ENCODE data around the gene CAPN2. TPM values are rescaled to one million over a fixed set of nuclear protein-coding genes. Genes with fewer than 3 reads are reported as not detected.

CAPN2 gene
- total RNA-seq, 2 donors from 2014 or later: 234 to 289 TPM

GRCh38 chr1:223713546-223714420 lies 1.4 kb downstream of the CAPN2 start:
- intact Hi-C loops (cut with DNase I): loop anchor here in 1 of 2 donors (5.0 kb wide), 1 partner anchor 34 kb away; no protein-coding TSS in a partner anchor
- no peak for DNase-seq (ENCODE audit: low spot score)

DNA sequence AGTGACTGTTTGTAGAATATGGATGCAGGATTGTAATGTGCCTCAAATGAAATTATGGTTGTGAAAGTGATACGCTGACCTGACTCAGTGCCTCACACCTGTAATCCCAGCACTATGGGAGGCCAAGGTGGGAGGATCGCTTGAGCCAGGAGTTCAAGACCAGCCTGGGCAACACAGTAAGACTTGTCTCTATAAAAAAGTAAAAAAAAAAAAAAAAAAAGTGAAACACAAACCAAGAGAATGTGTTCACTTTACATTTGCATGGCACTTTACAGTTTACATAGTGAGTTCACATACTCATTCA lies 2.0 kb downstream of the CAPN2 start:
- DNase-seq (ENCODE audit: low spot score): no peak
- intact Hi-C loops (cut with DNase I): loop anchor here in 1 of 2 donors (5.0 kb wide), 1 partner anchor 33 kb away; no protein-coding TSS in a partner anchor

DNA sequence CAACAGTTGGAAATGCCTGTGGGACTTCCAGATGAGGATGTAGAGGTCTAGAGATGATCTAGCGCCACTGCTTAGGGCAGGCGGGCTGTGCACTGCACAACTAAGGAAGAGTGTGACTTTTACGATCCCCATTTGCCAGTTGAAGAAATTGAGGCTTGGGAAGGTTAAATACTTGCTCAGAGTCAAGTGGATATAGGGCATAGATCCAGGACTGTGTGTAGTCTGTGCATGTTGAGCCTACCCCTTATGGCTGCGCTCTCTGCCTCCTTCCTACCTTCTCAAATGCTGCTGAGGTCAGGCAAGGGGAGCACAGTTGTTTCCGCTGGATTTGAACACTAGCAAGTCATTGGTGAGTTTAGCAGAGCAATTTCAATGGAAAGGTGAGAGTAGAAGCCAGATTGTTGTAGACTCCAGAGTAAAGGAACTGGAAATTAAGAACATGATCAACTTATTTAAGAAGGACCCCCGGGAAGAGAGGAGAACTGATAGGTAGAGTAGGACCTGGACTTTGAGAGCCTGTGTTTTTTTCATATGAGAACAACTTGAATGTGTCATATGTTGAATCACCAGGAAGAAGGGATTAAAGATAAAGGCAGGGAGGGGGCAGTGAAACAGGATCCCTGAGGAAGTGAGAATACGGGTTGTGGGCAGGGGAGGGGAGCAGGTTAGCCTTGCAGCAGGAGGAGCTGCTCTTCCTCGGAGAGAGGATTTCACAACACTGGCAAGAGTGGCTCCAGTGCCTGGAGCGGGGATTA lies 2.7 kb downstream of the CAPN2 start:
- intact Hi-C loops (cut with DNase I): loop anchor here in 1 of 2 donors (5.0 kb wide), 1 partner anchor 32 kb away; no protein-coding TSS in a partner anchor

DNA sequence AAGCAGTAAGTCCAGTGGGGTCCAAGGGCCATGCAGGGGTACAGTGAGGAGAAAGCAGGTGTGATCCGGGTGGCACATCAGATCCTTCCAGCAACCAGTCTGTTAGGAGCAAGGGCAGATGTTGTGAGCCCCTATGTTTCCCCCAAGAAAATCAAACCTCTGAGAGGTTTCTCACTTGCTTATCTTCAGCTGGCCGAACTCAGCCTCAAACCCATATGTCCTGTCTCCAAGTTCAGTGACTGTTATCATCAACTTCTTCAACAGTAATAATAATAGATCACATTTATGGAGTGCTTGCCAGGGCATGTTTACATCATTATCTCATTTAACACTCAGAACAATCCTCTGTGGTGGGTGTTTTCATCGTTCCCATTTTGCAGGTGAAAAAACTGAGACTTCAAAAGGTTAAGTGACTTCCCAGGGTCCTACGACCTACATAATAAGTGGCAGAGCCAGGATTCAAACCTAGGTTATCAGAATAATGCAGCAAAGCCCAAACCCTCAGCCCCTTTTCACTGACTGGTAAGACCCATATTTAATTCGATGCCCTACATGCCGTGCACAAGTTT lies 3.3 kb downstream of the CAPN2 start:
- intact Hi-C loops (cut with DNase I): no loop called here

More for the DNA sequence above, 2.7 kb downstream of the CAPN2 start:
- DNase-seq (ENCODE audit: low spot score): no peak

GRCh38 chr1:223716302-223716862 lies 4.0 kb downstream of the CAPN2 start:
- intact Hi-C loops (cut with DNase I): no loop called here
- DNase-seq (ENCODE audit: low spot score): no peak

More for the DNA sequence above, 3.3 kb downstream of the CAPN2 start:
- no peak for DNase-seq (ENCODE audit: low spot score)

GRCh38 chr1:223717123-223717522 lies 4.8 kb downstream of the CAPN2 start:
- no peak for DNase-seq (ENCODE audit: low spot score)
- intact Hi-C loops (cut with DNase I): no loop called here

DNA sequence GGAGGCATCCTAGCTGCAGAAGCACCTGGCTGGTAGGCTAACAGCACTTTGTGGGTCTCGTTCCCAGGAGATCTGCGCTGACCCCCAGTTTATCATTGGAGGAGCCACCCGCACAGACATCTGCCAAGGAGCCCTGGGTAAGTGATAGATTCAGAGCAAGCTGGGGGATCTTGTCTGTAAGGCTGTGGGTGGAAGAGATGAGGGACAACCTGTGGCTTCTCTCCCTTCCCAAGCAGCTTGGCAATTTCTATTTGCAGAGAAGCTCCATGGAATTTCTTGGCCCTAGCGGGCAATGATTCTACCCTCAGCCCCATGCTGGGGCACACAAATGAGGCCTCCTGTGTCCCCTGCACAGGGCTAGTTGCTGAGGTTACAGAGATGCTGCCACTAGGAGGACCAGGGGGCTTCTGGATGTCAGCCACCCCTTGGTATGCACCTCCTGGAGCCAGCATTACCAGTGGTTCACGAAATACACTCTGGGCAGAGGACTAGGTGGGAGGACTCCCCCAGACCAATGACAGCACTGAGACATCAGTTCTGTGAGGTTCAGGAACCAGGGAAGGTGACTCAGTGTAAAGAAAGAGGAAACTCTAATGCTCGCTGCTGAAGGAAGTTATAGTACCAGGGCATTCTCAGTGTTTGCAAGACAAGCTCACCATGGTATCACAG lies 5.5 kb downstream of the CAPN2 start:
- no peak for DNase-seq (ENCODE audit: low spot score)
- intact Hi-C loops (cut with DNase I): no loop called here

GRCh38 chr1:223718850-223719249 lies 6.5 kb downstream of the CAPN2 start:
- intact Hi-C loops (cut with DNase I): no loop called here

GRCh38 chr1:223720971-223721591 lies 8.7 kb downstream of the CAPN2 start:
- DNase-seq (ENCODE audit: low spot score): no peak
- intact Hi-C loops (cut with DNase I): no loop called here

More at GRCh38 chr1:223718850-223719249, 6.5 kb downstream of the CAPN2 start:
- DNase-seq (ENCODE audit: low spot score): no peak

GRCh38 chr1:223721658-223722607 lies 9.6 kb downstream of the CAPN2 start:
- no peak for DNase-seq (ENCODE audit: low spot score)
- intact Hi-C loops (cut with DNase I): no loop called here

GRCh38 chr1:223723351-223723904 lies 11.1 kb downstream of the CAPN2 start:
- DNase-seq (ENCODE audit: low spot score): peak; percentile 64
- intact Hi-C loops (cut with DNase I): no loop called here

- intact Hi-C loops (cut with DNase I): no loop called here
Observed at GRCh38 chr1:223724376-223724775, 12.0 kb downstream of the CAPN2 start.

GRCh38 chr1:223725578-223725977 lies 13.2 kb downstream of the CAPN2 start:
- intact Hi-C loops (cut with DNase I): loop anchor here in 1 of 2 donors (5.0 kb wide), 1 partner anchor 1007 kb away; no protein-coding TSS in a partner anchor
- DNase-seq (ENCODE audit: low spot score): peak; percentile 22

More at GRCh38 chr1:223724376-223724775, 12.0 kb downstream of the CAPN2 start:
- DNase-seq (ENCODE audit: low spot score): peak; percentile 25

DNA sequence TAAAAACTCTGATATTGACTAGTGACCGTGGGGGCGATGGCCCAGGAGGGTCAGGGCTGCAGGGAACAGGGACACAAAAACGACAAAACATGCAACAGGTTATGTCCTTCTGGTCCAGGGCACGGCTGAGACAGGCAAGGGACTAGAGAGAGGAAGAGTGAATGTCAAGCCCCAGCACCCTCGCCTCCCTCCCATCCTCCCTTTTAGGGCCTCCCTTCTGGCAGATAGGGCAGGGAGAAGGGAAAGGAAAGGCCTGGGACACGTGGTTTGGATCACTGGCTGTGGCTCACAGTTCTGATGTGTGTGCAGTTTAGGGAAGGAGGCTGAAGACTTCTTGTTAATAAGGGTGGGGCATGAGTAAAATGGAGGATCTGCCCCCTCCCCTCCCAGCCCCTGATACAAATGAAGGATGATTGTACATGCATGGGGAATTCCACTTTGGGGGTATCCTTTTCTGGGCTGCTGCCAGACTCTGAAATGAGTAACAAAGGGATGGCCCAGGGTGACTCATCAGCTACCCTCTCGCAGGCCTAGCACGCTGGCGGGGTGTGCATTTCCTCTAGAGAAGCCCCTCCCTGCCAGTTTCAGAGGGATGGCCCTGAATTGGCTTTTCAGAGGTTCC lies 14.2 kb downstream of the CAPN2 start:
- peak; percentile 94 for DNase-seq (ENCODE audit: low spot score)
- intact Hi-C loops (cut with DNase I): loop anchor here in 1 of 2 donors (5.0 kb wide), 1 partner anchor 1006 kb away; no protein-coding TSS in a partner anchor

- DNase-seq (ENCODE audit: low spot score): peak; percentile 38
- intact Hi-C loops (cut with DNase I): loop anchor here in 1 of 2 donors (5.0 kb wide), 1 partner anchor 1005 kb away; no protein-coding TSS in a partner anchor
Observed at GRCh38 chr1:223727541-223727940, 15.2 kb downstream of the CAPN2 start.

DNA sequence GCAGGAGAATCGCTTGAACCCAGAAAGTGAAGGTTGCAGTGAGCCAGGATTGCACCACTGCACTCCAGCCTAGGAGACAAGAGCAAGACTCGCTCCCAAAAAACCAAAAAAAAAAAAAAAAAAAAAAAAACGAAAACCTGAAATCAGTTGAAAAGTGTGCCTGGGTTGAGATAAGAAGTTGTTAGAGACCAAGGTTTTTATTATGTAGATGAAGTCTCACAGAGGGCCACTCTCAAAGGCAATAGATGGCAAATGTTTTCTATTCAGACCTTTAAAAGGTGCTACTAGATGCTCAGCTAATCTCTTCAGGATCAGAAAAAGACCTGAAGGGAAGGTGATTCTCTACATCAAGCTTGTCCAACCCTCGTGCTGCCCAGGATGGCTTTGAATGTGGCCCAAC lies 17.6 kb downstream of the CAPN2 start:
- intact Hi-C loops (cut with DNase I): loop anchor here in 1 of 2 donors (5.0 kb wide), 1 partner anchor 1002 kb away; no protein-coding TSS in a partner anchor

More for the DNA sequence above, 17.6 kb downstream of the CAPN2 start:
- DNase-seq (ENCODE audit: low spot score): no peak
